HL-60 (cell line): Measurements from ENCODE around the gene CORO1C.
A peak's percentile ranks its signal among the peaks of the same experiment; 100 is the strongest.

Source experiments
- DNase-seq, 2 experiments: peaks; one replicate each; pipeline ENCODE4 v3.0.0-alpha.2; 2010 to 2020; ENCODE audit warnings: low read depth in 1 of 2, low spot score in 1 of 2
- H3K27ac ChIP-seq: fragments of 250-450 bp; sonication (Bioruptor Pico); replicated peaks from 2 replicates; pipeline ENCODE4 v1.5.1; 2020; ENCODE audit warnings: mild to moderate bottlenecking, moderate library complexity
- H3K27me3 ChIP-seq: fragments of 250-450 bp; sonication (Bioruptor Pico); 2 replicates; pipeline ENCODE4 v1.5.1; 2021; ENCODE audit warnings: mild to moderate bottlenecking, moderate library complexity; ENCODE audit not compliant: insufficient read depth, poor library complexity, severe bottlenecking
- H3K4me3 ChIP-seq: replicated peaks from 2 replicates; pipeline ENCODE4 v1.5.1; 2011; ENCODE audit warnings: mild to moderate bottlenecking, control low read depth, low read length; ENCODE audit not compliant: insufficient read depth
- CTCF ChIP-seq: IDR thresholded peaks from one replicate; pipeline ENCODE4 v1.5.1; 2011; ENCODE audit warnings: low read length, control low read depth, inconsistent platforms; ENCODE audit not compliant: insufficient read depth
- GABPA ChIP-seq: IDR thresholded peaks from 2 replicates; pipeline ENCODE4 v1.6.1; 2012; ENCODE audit warnings: low read depth
- POLR2AphosphoS5 ChIP-seq: IDR thresholded peaks from 2 replicates; pipeline ENCODE4 v1.6.1; 2012; ENCODE audit warnings: low read depth
- SPI1 ChIP-seq: IDR thresholded peaks from 2 replicates; pipeline ENCODE4 v1.6.1; 2012; ENCODE audit warnings: low read depth, mild to moderate bottlenecking, borderline replicate concordance
- long read RNA-seq: library from polyadenylated mRNA; unstranded; transcript quantifications from one replicate; pipeline ENCODE4 v2.0.0, GENCODE V29; 2020
- TF ChIP-seq, protein P1 (sequence below): IDR thresholded peaks from 2 replicates; pipeline ENCODE4 v1.6.1; 2012; ENCODE audit warnings: low read depth; ENCODE audit not compliant: insufficient replicate concordance

CORO1C gene
- long read RNA-seq, transcript CORO1C-201 (11 exons, 3,892 nt): major isoform, 99 of 123 reads
- long read RNA-seq, partial matches to known transcripts: 7 of 123 reads
- long read RNA-seq, other reads (novel, unspliced or antisense): 17 of 123 reads

DNA sequence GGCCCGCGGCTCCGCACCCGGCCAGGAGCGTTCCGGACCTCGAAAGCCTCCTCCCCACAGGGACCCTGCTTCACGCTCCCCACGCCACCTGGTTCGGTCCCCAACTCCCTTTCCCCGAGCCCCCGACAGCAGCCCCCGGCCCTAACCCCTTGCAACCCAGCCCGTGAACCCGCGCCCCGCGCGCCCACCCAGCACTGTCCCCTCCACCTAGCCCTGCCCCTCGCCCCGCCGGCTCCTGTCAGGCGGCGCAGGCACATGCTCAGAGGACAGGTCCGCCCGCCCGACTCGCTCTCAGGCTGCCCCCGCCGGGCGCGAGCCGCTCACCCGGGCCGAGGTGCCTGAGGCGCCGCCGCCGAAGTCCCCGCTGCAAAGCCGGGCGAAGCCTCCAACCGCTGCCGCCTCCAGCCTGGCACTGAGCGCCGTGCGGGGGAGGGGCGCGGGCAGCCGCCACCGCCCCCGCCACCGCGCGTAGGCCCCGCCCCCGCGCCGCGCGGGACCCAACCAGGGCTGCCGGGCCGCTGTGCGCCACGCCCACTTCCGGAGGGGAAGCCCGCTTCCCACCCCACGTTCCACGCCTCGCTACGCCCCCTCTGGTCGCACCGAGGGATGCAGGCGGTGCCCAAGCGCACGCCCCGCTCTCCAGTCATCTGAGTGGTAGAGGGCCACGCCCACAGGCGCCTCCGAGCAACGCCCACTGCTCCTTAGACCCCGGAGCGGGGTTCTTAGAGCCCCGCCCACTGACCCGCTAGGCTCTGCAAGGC, at the start of gene CORO1C:
Gene CORO1C (minus strand): TSS at position 414 of the 761 bp plus-strand sequence. CDS start 30,200 bp downstream, outside the sequence.
- H3K4me3 ChIP-seq: peak within 1 kb of the TSS; percentile 80
- H3K27ac ChIP-seq: peak within 1 kb of the TSS; percentile 86
- TF ChIP-seq SPI1 (peak; percentile 47; the same call in 1 of the 2 replicates), GABPA (no peak), POLR2AphosphoS5 (peak; percentile 34; the same call in 1 of the 2 replicates), CTCF (peak; percentile 57)
- TF ChIP-seq, protein P1, sequence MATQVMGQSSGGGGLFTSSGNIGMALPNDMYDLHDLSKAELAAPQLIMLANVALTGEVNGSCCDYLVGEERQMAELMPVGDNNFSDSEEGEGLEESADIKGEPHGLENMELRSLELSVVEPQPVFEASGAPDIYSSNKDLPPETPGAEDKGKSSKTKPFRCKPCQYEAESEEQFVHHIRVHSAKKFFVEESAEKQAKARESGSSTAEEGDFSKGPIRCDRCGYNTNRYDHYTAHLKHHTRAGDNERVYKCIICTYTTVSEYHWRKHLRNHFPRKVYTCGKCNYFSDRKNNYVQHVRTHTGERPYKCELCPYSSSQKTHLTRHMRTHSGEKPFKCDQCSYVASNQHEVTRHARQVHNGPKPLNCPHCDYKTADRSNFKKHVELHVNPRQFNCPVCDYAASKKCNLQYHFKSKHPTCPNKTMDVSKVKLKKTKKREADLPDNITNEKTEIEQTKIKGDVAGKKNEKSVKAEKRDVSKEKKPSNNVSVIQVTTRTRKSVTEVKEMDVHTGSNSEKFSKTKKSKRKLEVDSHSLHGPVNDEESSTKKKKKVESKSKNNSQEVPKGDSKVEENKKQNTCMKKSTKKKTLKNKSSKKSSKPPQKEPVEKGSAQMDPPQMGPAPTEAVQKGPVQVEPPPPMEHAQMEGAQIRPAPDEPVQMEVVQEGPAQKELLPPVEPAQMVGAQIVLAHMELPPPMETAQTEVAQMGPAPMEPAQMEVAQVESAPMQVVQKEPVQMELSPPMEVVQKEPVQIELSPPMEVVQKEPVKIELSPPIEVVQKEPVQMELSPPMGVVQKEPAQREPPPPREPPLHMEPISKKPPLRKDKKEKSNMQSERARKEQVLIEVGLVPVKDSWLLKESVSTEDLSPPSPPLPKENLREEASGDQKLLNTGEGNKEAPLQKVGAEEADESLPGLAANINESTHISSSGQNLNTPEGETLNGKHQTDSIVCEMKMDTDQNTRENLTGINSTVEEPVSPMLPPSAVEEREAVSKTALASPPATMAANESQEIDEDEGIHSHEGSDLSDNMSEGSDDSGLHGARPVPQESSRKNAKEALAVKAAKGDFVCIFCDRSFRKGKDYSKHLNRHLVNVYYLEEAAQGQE: peak; percentile 39
- DNase-seq: peak; percentile 86 to 94
- H3K27me3 ChIP-seq: no peaks in the 10 kb centered on the region

DNA sequence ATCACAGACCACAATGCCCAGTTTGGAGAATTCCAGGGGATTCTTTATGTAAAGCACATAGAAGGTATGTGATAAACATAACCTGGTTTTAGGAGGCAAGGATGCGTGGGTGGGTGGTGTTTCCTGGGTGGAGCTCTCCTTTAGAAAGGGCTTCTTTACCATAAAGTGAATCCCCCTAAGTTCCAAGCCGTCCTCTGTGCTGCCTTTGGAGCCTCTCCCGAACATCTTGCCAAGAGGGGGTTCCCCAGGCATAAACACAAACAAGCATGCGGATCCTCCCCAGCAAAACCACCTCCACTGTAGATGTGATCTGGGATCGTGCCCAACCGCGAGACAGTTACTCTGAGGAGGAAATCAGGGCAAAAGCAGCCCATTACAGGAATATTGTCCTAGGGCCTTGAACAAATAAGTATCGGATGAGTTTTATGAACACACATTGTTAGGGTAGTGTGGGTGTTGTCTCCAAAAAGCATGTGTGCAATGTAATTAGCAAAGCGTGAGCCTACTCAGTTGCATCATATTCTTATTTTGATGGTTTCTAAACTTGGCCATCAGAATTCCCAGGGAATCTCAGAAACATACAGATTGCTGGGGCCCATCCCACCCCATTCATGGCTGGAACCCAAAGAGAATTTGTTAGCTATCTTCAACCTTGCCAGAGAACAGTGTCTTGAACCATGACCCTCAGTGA, 48.8 kb upstream of the CORO1C start:
- H3K27me3 ChIP-seq: no peaks in the 10 kb centered on the region
- no peak for TF ChIP-seq SPI1
- no peak for TF ChIP-seq CTCF
- TF ChIP-seq, protein P1: no peak
- no peak for TF ChIP-seq GABPA
- TF ChIP-seq POLR2AphosphoS5: no peak

DNA sequence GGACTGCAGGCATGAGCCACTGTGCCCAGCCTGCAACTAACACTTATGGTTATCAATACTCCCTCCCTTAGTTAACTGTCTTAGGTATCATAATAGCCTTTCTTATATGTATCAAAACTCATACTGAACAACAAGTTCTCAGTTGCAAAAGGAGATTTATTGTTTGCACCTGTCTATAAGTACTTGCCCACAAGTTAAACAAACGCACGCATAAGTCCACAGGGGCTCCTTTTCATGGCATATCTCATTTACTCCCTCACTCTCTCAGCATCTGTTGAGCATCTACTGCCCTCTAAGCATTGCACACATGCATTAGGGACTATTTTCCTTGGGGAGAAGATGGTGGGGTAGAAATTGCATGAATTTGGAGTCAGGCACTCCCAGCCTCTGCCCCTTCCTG, 46.7 kb upstream of the CORO1C start:
- Histone ChIP-seq H3K4me3 (no peak overlapping the region), H3K27me3 (no peaks in the 10 kb centered on the region), H3K27ac (no peak overlapping the region)
- DNase-seq: no peak
- TF ChIP-seq POLR2AphosphoS5 (no peak), GABPA (no peak), SPI1 (no peak), CTCF (no peak)
- TF ChIP-seq, protein P1: no peak

More for the DNA sequence above, 48.8 kb upstream of the CORO1C start:
- no peak for DNase-seq
- H3K4me3 ChIP-seq: no peak overlapping the region
- no peak overlapping the region for H3K27ac ChIP-seq
